NCI-H510A (cell line): ENCODE measurements around the gene LIME1.

Experiments
- DNase-seq: peaks from one replicate; lab custom pipeline; 2025; lab: John Stamatoyannopoulos, UW

LIME1 gene

DNA sequence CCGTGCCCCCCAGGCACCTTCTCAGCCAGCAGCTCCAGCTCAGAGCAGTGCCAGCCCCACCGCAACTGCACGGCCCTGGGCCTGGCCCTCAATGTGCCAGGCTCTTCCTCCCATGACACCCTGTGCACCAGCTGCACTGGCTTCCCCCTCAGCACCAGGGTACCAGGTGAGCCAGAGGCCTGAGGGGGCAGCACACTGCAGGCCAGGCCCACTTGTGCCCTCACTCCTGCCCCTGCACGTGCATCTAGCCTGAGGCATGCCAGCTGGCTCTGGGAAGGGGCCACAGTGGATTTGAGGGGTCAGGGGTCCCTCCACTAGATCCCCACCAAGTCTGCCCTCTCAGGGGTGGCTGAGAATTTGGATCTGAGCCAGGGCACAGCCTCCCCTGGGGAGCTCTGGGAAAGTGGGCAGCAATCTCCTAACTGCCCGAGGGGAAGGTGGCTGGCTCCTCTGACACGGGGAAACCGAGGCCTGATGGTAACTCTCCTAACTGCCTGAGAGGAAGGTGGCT lies 39.1 kb upstream of the LIME1 start:
- no peak for DNase-seq

DNA sequence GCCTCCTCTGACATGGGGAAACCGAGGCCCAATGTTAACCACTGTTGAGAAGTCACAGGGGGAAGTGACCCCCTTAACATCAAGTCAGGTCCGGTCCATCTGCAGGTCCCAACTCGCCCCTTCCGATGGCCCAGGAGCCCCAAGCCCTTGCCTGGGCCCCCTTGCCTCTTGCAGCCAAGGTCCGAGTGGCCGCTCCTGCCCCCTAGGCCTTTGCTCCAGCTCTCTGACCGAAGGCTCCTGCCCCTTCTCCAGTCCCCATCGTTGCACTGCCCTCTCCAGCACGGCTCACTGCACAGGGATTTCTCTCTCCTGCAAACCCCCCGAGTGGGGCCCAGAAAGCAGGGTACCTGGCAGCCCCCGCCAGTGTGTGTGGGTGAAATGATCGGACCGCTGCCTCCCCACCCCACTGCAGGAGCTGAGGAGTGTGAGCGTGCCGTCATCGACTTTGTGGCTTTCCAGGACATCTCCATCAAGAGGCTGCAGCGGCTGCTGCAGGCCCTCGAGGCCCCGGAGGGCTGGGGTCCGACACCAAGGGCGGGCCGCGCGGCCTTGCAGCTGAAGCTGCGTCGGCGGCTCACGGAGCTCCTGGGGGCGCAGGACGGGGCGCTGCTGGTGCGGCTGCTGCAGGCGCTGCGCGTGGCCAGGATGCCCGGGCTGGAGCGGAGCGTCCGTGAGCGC lies 38.5 kb upstream of the LIME1 start:
- no peak for DNase-seq

DNA sequence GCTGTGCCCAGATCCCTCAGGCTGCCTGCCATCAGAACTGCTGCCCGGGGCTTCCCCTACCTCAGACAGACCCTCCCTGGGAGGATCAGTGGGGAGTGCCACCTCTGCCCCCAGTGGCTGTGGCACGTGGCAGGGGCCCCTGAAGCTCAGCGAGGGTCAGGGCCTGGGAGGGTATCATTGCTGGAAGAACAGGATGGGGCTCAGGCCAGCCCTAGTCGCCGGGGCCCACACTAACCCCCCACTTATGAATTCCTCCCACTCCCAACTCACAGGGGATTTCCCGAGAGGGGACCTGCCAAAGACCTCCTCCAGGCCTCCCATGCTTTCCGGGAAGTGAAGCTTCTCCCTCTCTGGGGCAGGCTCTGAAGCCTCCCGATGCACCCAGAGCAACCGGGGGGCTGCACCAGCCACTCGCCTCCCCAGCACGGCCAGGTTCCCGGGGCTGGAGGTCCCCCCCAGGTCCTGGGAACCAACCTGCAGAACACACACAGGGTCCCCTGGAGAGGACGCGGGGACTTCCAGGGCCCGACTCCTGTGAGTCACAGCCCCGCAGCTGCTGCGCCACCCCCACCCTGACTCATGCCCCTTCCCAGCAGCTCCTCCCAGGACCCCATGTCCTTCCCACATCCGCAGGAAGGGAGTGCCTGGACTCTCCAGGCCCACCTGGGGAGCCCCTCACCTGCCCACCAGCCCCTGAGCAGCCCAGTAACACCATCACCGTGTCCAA lies 37.6 kb upstream of the LIME1 start:
- DNase-seq = no peak

DNA sequence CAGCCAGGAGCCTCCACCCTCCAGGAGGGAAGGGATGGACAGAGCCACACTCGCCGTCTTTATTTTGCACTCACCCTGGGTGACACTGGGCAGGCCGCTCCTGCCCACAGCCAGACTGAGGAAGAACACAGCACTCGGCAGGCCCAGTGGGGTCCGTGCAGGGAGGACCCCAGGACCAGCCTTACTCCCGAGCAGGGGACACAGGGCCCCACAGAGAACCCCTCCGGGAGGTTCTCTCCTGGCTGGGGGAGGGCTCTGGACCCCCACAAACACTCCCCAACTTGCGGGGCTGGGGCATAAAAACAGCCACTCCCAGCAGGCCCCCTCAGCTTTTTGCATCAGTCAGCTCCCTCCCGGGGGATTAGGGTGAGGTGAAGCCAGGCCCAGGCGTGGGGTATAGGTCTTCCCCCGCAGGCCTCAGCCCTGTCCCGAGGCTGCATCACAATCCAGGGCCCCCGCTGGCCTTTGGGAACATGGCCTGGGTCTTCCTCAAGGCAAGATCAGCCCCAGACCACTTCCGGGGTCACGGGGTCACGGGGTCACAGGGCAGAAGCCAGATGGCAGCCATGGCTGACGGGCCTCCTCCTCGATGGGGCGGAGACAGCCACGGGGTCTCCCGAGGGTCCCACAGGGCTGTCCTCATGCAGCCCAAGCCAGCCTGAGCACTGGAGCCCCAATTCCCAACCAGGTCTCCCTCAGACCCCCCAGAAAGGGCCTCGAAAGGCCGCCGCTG lies 36.8 kb upstream of the LIME1 start:
- DNase-seq = no peak

DNA sequence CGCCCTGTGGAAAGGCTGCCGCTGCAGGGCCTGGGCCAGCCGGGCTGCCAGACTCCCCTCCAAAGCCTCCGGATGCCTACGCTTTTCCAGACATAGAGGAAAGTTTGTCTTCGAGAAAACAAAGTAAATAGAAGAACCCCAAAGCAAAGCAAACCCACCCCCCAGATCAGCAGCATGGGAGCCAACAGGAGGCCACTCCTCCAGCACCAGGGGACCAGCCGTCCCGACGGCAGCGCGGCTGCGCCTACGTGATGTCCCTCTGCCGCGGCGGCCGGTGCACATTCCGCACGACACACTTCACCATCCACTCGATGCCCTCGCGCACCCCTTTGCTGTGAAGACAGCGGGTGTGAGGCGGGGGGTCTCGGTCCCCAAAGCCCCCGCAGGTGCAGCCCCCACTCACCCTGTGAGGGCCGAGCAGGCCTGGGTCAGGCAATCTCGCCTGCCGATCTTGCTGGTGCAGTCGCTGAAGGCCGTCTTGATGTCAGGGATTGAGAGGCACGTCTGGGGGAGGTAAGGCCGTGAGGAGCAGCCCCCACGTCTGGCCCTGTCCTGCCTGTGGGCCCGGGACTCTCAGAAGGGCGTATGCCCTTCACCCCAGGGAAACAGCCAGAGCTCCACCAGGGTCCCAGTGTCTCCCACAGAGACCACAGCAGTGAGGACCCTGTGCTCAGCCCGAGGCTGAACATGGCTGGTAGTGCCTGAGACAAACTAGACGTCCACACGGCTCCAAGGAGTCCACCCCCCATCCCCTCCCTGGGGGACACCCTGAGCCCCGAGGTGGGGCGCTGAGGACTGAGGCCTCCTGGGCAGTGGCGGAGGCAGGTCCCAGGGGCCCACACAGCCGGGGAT lies 36.0 kb upstream of the LIME1 start:
- DNase-seq = no peak

DNA sequence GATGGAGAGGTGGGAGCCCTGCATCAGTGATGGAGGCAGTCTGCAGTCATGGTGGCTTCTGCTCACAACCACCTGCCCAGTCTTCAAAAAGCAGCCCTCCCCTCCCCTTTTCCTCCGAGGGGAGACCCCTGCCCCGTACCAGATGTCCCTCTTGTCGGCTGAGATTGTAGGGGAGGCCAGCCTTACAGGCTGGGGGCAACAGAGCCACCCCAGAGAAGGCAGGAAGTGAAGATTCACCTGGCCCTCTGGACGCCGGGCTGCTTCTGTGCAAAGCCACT lies 35.5 kb upstream of the LIME1 start:
- DNase-seq = no peak

DNA sequence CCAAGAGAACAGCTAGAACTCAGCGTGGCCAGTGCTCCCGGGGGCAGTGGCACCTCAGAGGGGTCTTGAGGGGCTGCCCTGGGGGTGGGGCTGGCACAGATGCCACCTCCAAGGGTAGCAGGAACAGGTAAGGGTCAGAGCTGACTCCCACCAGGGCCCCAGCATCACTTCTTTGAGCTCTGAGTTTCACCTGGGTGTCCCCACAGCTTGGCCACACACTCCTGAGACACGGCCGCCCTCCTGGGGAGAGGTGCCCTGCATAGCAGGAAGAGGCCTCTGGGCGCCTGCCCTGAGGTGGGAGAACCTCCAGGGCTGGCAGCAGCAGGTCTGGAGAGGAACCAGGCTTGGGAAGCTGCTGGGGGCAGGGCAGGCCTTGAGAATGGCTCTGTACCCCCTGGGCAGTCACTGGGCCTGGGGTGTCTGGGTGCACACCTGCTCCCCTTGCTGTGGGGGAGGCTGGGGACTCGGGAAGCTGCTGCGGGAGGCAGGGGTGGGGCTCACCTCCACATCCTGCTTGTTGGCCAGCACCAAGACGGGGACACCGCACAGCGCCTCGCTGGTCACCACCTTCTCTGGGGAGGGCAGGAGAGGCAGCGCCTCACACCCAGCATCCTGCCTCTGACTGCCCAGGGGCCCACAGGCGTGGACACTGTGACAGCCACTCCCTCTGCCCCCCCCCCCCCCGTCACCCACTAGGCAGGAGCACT lies 35.0 kb upstream of the LIME1 start:
- DNase-seq = no peak

DNA sequence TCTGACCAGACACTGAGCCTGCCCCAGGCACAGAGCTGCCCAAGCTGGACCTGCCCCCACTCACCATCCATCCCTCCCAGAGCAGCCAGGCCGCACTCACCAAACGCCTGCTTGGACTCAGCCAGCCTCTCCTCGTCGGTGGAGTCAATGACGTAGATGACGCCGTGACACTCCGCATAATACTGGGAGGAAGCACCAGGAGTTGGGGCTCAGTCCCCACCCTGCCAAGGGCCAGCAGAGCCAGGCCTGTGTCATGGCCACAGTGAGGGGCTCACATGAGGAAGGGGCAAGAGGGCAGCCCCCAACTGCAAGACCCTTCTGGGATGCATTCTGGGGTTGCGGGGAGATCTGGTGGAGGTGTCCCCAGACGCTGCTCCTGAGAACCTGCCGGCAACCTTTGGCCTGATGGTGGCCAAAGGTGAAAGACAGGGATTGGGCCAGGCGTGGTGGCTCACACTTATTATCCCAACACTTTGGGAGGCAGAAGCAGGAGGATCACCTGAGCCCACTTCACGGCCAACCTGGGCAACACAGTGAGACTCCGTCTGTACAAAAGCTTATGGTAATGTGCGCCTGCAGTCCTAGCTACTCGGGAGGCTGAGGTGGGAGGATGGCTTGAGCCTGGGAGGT lies 34.3 kb upstream of the LIME1 start:
- DNase-seq = no peak

DNA sequence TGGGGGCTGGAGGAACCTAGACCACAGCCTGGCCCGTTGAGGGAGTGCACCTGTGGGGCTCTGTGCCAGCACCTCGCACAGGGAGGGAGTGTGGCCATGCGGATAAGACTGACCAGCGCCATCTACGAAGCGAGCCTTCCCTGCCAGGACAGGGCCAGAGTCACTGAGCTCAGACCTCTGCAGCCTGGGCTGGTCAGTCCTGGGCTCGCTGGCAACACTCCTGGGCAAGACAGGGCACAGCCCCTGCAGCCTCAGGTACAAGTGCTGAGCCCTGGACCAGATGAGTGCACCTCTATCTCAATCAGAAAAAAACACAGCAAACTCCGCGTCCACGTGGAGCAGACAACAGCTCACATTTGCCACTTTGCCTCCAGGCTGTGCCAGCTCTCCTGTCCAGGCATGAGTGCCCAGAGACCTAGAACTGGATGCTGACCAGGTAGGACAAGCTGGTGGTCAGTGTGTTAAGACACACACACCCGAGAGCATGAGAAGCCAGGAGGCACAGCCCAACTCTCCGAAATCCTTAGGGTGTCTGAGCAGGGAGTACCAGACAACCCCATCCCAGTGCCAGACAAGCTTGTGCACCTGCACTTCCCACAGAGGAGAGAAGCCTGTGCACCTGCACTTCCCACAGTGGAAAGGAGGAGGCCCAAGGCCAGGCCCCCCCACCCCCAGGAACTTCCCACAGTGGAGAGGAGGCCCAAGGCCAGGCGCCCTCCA lies 33.6 kb upstream of the LIME1 start:
- DNase-seq = no peak

DNA sequence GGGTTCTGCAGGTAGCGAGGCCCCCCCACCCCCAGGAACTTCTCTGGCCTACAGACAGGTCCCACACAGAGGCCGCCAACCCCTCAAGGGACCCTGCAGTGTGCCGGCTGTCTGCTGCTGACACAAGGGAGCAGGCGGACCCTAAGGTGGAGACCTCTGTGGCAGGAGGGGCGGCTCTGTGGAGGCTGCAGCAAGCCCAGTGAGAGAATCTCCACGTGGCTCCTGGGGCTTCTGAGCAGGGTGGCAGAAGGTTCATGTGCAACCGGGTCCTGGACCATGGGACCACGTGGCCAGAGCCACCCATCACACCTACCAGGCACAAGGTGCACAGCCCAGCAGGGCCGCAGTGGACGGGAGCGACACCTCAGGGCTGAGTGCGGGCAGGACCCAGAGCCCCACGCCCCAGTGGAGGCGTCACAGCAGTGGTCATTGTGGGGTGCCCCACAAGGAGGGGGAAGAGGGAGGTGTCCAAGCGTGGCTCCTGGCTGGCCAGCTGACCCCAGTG lies 32.9 kb upstream of the LIME1 start:
- DNase-seq = no peak

DNA sequence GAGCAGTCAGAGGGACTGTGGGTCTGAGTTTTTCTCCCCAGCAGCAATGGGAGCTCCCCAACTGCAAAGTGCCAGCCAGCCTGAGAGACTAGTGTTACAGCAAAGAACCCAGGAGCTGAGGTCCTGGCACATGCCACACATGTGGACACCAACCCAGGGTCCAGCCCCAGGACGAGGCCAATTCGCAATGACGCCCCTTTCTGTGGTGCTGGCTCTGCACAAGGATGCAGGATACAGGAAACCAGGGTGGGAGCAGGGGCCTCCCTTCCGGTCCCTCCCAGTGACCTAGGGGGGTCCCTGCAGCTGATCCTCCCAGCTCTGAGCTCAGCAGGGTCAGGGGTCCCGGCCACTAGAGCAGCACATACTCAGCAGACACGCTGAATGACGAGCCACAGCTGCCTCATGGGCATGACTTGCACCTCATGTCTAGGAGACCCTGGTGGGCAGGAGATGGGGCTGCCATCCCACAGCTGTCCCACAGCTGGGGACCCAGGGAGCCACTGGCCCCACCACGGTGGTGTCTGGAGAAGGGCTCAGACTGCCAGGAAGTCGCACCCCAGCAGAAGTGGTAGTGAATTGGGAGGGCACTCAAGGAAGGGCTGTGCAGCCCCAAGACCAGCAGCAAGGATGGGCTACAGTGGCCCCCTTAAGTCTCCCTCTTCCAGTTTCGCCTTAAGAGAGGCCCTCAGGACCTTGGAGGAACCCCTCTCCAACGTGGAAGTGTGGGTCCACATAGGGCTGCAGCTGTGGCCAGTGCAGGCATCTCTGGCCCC lies 32.3 kb upstream of the LIME1 start:
- DNase-seq = no peak

DNA sequence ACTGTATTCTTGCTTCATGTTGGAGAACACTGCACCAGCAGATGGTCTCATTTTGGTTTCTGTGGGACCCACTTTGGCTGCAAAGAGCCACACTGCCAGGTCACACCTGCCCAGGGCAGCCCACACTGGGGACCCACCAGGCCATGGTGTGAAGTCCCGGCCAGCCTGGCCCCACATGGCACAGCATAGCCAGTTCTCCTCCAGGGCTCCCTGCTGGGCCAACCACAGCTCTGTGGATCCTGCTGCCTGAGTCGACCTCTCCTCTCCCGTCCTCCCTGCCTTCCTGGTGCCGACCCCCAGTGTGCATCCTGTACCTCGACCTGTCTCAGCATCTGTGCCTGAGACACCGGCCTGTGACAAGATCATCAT lies 31.7 kb upstream of the LIME1 start:
- no peak for DNase-seq

DNA sequence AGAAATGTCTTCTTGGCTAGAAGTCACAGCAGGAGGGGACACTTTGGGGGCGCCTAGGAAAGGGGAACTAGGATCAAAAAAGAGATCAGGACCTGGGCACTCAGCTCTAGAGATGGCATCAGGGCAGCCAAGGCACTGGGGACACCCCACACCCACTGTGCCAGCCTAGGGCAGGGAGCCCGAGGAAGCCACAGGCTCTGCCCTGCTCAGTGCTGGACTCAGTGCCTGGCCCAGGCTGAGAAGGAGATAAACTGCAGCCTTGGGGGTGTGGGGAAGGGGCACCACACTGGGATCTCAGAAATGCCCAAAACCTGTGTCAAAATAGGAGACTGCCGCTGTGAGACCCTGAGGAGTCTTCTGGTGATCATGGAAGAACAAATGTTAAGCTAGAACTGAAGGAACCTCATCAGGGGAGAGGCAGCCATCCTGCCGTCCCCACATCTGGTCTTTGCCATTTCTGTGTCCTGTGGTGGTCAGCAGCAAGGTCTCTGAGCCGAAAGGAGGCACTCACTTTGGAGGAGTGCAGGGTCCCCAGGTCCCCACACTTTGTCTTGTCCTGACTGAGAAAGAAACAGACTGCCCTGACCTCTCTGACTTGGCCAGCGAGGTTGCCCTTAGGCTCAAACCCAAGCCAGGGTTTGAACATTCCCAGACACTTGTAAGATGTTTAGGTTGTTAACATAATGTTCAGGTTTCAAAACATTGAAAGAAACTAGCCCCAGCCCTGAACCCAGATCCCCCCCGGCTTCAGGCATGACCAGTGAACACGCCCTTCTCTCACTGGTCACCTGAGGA lies 31.0 kb upstream of the LIME1 start:
- DNase-seq = no peak

DNA sequence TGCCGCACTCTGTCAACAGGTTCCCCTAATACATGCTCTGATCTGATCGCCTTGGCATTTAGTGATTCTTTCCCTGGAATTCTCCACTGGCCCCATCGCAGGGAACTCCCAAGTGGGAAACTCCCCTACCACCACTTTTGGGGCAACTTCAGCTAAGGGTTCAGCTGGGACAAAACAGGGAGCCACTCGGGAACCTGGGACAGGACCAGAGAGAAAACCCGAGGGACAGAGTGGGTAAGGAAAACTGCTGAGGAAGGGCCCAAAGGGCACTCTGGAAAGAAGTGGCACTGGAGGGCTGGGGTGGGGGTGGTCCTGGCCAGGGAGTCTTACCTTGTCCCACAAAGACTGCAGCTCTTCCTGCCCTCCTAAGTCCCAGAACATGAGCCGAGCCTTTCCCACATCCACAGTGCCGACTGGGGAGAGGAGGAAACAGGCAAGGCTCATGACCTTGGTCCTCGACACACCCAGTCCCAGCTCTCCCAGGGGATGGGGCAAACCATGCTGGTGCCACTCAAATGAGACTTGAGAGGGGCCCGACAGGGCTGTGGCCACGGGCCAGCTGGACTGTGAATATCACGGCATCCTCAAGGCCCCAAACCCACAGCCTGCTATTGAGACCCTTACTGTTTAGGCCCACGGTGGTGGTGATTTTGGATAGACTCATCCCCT lies 30.3 kb upstream of the LIME1 start:
- DNase-seq = no peak

DNA sequence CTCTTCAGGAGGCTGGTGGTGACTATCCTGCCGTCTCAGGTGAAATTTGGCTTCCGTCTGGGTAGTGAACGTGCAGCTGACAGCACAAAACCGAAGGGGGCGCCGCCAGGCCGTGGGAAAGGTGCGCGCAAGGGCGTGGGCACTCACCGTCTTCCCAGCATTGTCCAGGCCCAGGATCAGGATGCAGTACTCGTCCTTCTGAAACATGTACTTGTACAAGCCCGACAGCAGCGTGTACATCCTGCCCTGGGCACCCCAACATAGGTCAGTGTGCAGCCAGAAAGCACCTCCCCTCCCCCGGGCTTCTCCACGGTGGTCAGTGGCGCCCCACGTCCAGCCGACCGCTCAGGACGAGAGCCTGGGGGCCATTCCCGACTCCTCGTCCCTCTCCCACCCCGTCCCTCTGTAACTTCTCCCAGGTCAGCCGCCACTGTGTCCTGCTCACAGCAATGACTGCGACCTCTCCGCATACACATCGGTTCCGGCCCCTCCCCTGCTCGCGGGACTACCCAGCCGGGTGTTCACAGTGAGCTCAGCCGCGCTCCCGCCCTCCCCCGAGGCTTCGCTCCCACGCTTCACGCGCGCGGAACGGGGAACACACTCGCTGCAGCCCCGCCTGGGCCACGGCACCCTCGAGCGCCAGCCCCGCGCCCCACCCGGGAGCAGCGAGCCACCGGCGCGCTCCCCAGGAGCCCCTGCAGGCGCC lies 29.5 kb upstream of the LIME1 start:
- no peak for DNase-seq

DNA sequence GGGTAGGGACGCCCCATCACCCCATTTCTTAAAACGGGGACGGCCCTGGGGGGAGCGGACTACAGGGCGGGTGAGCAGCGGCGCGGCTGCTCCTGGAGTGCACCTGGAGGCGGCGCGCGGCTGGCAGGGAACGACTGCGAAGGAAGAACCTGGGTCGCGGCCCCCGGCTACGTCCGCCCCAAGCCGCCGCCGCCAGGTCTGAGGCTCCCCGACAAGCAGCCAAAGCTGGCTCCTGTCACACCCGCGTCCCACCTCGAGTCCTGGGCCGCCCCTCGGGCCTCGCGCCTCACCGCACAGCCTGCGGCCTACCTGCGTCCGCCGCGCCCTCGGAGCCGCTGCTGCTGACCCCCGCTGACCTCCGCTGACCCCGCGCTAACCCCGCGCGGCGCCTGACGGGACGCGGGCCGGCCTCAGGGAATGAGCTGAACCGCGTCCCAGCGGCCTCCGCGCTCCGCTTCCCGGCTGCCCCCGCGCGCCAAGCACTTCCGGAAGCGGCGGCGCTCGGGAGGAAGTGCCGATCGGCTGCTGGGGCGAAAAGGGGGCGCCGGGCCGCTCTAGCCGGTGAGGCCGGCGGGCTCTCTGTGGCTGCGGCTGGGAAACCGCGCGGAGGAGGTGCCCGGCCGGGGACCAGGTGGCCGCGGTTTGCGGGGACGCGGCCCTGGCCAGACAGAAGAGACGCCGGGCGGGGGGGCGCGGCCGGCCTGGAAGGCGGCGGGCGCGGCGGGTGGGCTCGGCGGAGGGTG lies 28.7 kb upstream of the LIME1 start, which contains the start of the genes ARFRP1 and ZGPAT:
Gene ARFRP1 (minus strand): TSS at position 419 of the 743 bp plus-strand sequence. CDS start 885 bp downstream, outside the sequence.
Gene ZGPAT (plus strand): TSS at position 482 of the 743 bp plus-strand sequence. CDS start 542 bp downstream, outside the sequence.
- peak; percentile 77 for DNase-seq
